Smooth muscle cell (in vitro differentiated cells): Measurements from ENCODE around the gene TADA2B. TPM values are rescaled to one million over a fixed set of nuclear protein-coding genes. Genes with fewer than 3 reads are reported as not detected.

Source experiments
- DNase-seq: peaks from one replicate; lab custom pipeline; 2025; ENCODE audit not compliant: unreplicated experiment; lab: John Stamatoyannopoulos, UW
- H2AFZ ChIP-seq: fragments of 200-600 bp; sonication (generic); 2 replicates; pipeline ENCODE4 v1.6.0; 2016; ENCODE audit warnings: antibody characterized with exemption, low read depth, mild to moderate bottlenecking
- H3F3A ChIP-seq: fragments of 200-600 bp; sonication (generic); 2 replicates; pipeline ENCODE4 v1.6.0; 2017; ENCODE audit warnings: antibody characterized with exemption, low read depth
- H3K27ac ChIP-seq: fragments of 200-600 bp; sonication (generic); 2 replicates; pipeline ENCODE4 v1.5.1; 2016; ENCODE audit warnings: low read depth, mild to moderate bottlenecking
- H3K27me3 ChIP-seq: fragments of 200-600 bp; sonication (generic); 2 replicates; pipeline ENCODE4 v1.6.1; 2016; ENCODE audit warnings: low read depth, mild to moderate bottlenecking
- H3K36me3 ChIP-seq: fragments of 200-600 bp; sonication (generic); 2 replicates; pipeline ENCODE4 v1.5.1; 2016; ENCODE audit warnings: low read depth
- H3K4me1 ChIP-seq: fragments of 200-600 bp; sonication (generic); 2 replicates; pipeline ENCODE4 v1.5.1; 2016; ENCODE audit warnings: low read depth
- H3K4me2 ChIP-seq: fragments of 200-600 bp; sonication (generic); 2 replicates; pipeline ENCODE4 v1.6.0; 2016; ENCODE audit warnings: mild to moderate bottlenecking
- H3K4me3 ChIP-seq: fragments of 200-600 bp; sonication (generic); 2 replicates; pipeline ENCODE4 v1.5.1; 2016; ENCODE audit warnings: mild to moderate bottlenecking
- H3K79me2 ChIP-seq: fragments of 200-600 bp; sonication (generic); 2 replicates; pipeline ENCODE4 v1.6.0; 2016; ENCODE audit warnings: low read depth, mild to moderate bottlenecking
- H3K9ac ChIP-seq: fragments of 200-600 bp; sonication (generic); 2 replicates; pipeline ENCODE4 v1.6.0; 2016; ENCODE audit warnings: low read depth
- H3K9me3 ChIP-seq: fragments of 200-600 bp; sonication (generic); replicated peaks from 2 replicates; pipeline ENCODE4 v1.5.1; 2016; ENCODE audit warnings: low read depth
- H4K20me1 ChIP-seq: fragments of 200-600 bp; sonication (generic); 2 replicates; pipeline ENCODE4 v1.6.0; 2016; ENCODE audit warnings: low read depth
- WGBS: methylation state at CpG from one replicate; pipeline ENCODE4 v1.1.7; 2016; ENCODE audit warnings: low lambda C conversion rate; 5-methylcytosine and 5-hydroxymethylcytosine counted together
- polyA plus RNA-seq: library from polyadenylated mRNA; unstranded; fragments of >200 nt; fragmentation: Nextera tagmentation; extraction: Ambion mirVana; gene quantifications from 2 replicates; pipeline ENCODE4 v1.2.1, GENCODE V29; 2016
- total RNA-seq: library from RNA; depleted of rRNA; stranded (reverse); fragments of >200 nt; gene quantifications from 2 replicates; pipeline ENCODE4 v1.2.3, GENCODE V29; 2014
- TF ChIP-seq, protein P1 (sequence below): fragments of 200-600 bp; sonication (generic); IDR thresholded peaks from 2 replicates; pipeline ENCODE4 v1.5.1; 2017; ENCODE audit warnings: borderline replicate concordance, mild to moderate bottlenecking, antibody characterized with exemption; ENCODE audit not compliant: insufficient read depth, poor library complexity, severe bottlenecking

TADA2B gene
- total and polyA plus RNA-seq, 2 experiments from 2014 or later: 6.3 to 9.1 TPM

- Histone ChIP-seq H3K4me1 (no peaks in the 10 kb centered on the region), H3K36me3 (no peaks in the 10 kb centered on the region), H3K79me2 (peaks cover 35% of the 10 kb centered on the region), H4K20me1 (peaks cover 53% of the 10 kb centered on the region), H3K27ac (no peak overlapping the region), H3K4me2 (no peak overlapping the region), H3K4me3 (no peak overlapping the region), H3K27me3 (no peaks in the 10 kb centered on the region), H3F3A (no peaks in the 10 kb centered on the region), H2AFZ (no peak overlapping the region), H3K9me3 (no peaks in the 10 kb centered on the region), H3K9ac (no peak overlapping the region)
- TF ChIP-seq, protein P1, sequence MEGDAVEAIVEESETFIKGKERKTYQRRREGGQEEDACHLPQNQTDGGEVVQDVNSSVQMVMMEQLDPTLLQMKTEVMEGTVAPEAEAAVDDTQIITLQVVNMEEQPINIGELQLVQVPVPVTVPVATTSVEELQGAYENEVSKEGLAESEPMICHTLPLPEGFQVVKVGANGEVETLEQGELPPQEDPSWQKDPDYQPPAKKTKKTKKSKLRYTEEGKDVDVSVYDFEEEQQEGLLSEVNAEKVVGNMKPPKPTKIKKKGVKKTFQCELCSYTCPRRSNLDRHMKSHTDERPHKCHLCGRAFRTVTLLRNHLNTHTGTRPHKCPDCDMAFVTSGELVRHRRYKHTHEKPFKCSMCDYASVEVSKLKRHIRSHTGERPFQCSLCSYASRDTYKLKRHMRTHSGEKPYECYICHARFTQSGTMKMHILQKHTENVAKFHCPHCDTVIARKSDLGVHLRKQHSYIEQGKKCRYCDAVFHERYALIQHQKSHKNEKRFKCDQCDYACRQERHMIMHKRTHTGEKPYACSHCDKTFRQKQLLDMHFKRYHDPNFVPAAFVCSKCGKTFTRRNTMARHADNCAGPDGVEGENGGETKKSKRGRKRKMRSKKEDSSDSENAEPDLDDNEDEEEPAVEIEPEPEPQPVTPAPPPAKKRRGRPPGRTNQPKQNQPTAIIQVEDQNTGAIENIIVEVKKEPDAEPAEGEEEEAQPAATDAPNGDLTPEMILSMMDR: no peak
- DNase-seq: no peak
- WGBS: 92% methylated on average over 20 of the region's 20 CpGs
Observed at GRCh38 chr4:7052923-7053715, 9.9 kb downstream of the TADA2B start.

DNA sequence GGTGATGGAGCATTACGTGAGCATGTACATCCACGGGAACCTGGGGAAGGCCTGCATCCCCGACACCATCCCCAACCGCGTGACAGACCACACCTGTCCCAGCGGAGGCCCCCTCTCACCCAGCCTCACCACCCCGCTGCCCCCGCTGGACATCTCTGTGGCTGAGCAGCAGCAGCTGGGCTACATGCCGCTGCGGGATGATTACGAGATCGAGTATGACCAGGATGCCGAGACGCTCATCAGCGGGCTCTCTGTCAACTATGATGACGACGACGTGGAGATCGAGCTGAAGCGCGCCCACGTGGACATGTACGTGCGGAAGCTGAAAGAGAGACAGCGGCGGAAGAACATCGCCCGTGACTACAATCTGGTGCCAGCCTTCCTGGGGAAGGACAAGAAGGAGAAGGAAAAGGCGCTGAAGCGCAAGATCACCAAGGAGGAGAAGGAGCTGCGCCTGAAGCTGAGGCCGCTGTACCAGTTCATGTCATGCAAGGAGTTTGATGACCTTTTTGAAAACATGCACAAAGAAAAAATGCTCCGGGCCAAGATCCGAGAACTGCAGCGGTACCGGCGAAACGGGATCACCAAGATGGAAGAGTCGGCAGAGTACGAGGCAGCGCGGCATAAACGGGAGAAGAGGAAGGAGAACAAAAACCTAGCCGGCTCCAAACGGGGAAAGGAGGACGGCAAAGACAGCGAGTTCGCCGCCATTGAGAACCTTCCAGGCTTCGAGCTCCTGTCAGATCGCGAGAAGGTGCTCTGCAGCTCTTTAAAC is 11.1 kb downstream of the TADA2B start:
- Histone ChIP-seq H3K4me3 (no peak overlapping the region), H3K4me1 (no peaks in the 10 kb centered on the region), H3K4me2 (no peak overlapping the region), H2AFZ (no peak overlapping the region), H4K20me1 (peaks cover 41% of the 10 kb centered on the region), H3F3A (peaks cover 3% of the 10 kb centered on the region), H3K9ac (no peak overlapping the region), H3K27ac (no peak overlapping the region), H3K27me3 (no peaks in the 10 kb centered on the region), H3K9me3 (no peaks in the 10 kb centered on the region), H3K36me3 (no peaks in the 10 kb centered on the region), H3K79me2 (peaks cover 23% of the 10 kb centered on the region)
- no peak for DNase-seq
- TF ChIP-seq, protein P1: no peak
- WGBS: 97% methylated on average over 52 of the region's 52 CpGs

DNA sequence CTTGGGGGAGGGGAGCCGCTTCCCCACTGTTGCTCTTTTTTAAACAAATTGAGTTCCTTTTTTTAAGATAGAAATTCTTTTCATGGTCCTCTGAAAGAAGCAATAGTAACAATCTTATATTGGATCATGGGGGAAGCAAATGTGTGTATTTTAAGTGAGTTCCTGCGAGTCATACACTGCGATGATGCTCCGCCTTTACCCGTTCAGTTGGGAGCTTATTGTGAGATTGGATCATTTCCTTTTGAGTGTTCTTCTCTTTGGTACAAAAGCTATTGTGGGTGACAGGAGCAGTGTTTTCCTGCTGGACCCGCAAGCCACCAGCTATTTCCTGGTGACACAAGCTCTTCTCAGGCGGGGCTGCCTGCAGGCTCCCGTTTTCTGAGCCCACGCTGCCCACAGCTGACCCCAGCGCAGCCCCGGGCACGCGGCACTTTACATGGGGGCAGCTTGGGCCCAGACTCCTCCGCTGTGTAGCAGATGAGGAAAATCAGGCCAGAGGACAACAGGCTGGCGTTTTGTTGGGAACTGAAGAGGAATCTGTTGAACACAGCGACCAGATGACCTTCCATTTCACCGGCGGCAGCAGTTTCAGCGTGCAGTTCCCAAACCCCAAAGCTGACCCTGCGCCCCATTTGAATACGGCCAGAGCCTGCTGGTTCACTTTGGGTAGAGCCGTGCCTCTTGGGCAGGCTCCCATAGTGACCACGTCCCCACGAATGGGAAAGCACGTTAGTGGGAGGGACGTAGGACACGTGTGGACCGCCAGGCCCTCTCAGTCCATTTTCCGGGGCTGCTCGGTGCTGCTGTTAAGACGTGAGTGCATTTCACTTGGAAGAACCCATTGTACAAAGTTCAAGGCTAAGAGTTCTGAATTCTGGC is 12.2 kb downstream of the TADA2B start:
- peaks cover 30% of the 10 kb centered on the region for H4K20me1 ChIP-seq
- no peak for DNase-seq
- no peaks in the 10 kb centered on the region for H3K4me1 ChIP-seq
- H2AFZ ChIP-seq: no peak overlapping the region
- peaks cover 13% of the 10 kb centered on the region for H3K79me2 ChIP-seq
- peaks cover 3% of the 10 kb centered on the region for H3K36me3 ChIP-seq
- no peaks in the 10 kb centered on the region for H3K9me3 ChIP-seq
- peaks cover 3% of the 10 kb centered on the region for H3F3A ChIP-seq
- no peak overlapping the region for H3K4me3 ChIP-seq
- no peak overlapping the region for H3K9ac ChIP-seq
- TF ChIP-seq, protein P1: no peak
- WGBS: 96% methylated on average over 31 of the region's 31 CpGs
- no peak overlapping the region for H3K27ac ChIP-seq
- no peaks in the 10 kb centered on the region for H3K27me3 ChIP-seq
- no peak overlapping the region for H3K4me2 ChIP-seq
